HG02938 (cell line): Measurements from ENCODE around the gene SRGAP1.

Experiments used
- ATAC-seq: cut with Tn5 transposase; IDR thresholded peaks from one replicate; pipeline ENCODE4 v1.9.1; 2021; ENCODE audit warnings: mild to moderate bottlenecking, moderate library complexity; ENCODE audit not compliant: unreplicated experiment

The SRGAP1 gene

DNA sequence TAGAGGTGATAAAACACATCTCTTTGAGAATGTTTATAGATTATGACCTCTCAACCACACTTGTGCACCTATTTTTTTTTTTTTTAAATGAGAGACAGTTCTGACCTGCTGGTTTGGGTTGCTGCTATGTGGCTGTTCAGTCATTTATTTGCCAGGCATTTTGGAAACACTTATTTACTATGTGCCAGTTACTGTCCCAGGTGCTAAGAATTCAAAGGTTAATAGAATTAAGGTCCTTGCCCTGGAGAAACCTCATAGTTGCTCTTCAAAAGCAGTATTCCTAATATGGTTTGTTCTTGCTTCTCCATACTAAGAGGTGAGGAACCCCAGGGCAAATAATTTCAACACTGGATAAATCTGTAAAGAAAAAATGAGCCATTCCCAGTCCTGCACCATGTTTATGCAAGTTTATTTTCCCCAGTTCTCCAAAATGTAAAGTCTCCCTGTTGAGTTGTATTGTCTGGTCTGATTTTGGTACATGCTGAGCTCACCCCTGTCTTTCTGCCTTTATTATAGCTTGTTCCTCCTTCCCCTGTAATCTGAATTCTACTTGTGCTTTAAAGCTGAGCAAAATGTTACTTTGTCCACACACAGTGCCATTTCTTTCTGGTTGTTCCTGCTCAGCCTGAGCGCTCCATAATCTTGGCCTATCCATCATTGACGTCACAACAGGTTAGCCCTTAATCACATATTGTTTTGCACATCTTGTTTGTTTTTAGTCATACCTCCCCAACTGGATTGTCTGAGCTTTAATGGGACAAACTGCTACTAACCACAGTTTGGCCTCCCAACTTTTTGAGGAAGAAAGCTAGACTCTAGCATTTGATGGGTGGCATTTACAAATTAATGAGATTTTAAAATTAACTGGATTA, 56.7 kb downstream of the SRGAP1 start:
- no peak for ATAC-seq

GRCh38 chr12:63904653-63905052, 60.2 kb downstream of the SRGAP1 start:
- no peak for ATAC-seq

GRCh38 chr12:63905544-63905943, 61.0 kb downstream of the SRGAP1 start:
- no peak for ATAC-seq

- no peak for ATAC-seq
Observed at GRCh38 chr12:63906876-63907275, 62.4 kb downstream of the SRGAP1 start.

DNA sequence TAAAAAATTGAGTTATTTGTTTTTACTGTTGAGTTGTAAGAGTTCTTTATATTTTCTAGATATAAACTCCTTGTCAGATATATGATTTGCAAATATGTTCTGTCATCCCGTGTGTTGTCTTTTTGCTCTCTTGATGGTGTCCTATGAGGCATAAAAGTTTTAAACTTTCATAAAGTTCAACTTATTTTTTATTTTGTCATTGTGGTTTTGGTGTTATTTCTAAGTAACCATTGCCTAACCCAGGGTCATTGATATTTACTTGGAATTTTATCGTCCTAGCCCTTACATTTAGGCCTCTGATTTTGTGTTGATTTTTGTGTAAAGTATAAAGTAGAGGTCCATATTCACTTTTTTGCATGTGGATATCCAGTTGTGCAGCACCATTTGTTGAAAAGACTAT, 63.1 kb downstream of the SRGAP1 start:
- ATAC-seq, result no peak

- ATAC-seq, result no peak
Observed at GRCh38 chr12:63909746-63910145, 65.2 kb downstream of the SRGAP1 start.

GRCh38 chr12:63911341-63911740, 66.8 kb downstream of the SRGAP1 start:
- no peak for ATAC-seq

GRCh38 chr12:63912651-63913050, 68.2 kb downstream of the SRGAP1 start:
- no peak for ATAC-seq

DNA sequence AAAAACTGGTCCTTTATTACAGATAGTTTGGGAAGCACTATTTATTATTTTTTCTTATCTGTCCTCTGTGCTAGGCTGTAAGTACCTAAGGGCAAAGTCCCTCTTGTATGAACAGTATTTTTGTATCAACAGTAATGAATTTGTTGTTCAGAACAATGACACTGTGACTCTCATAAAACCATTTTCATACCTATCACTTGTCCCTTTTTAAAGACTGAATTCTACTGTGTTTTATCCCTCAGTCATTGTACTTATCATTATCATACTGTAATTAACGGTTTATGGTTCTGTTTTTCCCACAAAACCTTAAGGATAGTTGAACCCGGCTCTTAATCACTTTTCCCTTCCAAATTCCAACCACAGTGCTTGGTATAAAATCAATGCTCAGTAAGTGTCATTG, 69.4 kb downstream of the SRGAP1 start:
- no peak for ATAC-seq

GRCh38 chr12:63915105-63915800, 70.8 kb downstream of the SRGAP1 start:
- no peak for ATAC-seq

DNA sequence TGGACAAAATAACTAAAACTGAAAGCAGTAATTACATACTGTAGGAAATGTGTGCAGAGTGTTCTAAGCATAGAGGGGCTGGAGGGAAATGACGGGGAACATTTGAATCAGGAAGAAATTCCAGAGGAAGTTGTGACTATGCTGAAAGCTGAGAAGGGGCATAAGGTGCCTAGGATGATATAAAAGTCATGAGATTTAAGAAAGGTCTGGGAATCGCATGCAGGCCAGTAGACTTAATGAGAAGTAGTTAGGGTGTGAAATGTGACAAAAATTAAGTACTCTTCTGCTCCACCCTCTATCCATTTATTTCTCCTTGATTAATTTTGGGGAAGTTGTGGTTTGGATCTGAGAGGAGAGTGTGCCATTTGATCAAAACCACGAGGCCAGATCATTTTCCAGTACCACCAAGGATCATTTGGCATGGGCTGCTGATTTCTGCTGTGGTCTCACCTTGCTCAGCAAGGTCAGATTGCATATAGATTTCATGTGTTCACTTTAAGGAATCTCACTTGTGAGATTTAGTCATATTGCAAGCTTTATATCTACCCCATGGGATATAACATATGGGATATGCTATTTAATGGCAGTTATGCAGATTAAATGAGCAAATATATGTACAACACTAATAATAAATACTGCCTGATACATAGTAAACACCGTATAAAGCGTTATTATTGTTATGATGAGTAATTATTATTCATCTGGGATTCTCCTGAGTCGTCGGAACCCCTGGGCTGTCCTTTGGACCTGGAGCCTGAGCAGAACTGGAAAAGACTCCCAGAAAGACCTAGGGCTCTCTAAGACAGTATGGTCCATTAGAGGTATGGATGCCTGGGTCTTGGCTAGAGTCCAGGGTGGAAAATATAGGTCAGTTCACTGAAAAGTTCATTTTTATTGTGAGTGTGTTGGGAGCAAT, 72.3 kb downstream of the SRGAP1 start:
- no peak for ATAC-seq

DNA sequence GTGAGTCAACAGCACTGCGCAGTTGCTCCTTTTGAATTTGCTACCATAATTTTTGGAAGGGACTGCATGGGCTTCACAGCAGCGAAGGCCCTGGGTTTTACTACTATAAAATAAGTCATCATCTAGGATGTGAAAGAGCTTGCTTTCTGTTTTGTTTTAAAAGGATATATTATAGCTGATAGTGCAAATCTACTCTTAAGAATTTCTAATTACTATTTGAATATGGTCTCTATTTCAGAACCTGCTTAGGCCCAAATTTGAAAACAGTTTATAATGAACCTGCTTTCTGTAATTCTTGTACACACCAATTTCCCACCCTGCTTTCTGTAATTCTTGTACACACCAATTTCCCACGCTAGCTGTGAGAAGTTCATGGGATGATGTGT, 73.0 kb downstream of the SRGAP1 start:
- no peak for ATAC-seq

- ATAC-seq, result peak; percentile 63
Observed at GRCh38 chr12:63917864-63918799, 73.6 kb downstream of the SRGAP1 start.

DNA sequence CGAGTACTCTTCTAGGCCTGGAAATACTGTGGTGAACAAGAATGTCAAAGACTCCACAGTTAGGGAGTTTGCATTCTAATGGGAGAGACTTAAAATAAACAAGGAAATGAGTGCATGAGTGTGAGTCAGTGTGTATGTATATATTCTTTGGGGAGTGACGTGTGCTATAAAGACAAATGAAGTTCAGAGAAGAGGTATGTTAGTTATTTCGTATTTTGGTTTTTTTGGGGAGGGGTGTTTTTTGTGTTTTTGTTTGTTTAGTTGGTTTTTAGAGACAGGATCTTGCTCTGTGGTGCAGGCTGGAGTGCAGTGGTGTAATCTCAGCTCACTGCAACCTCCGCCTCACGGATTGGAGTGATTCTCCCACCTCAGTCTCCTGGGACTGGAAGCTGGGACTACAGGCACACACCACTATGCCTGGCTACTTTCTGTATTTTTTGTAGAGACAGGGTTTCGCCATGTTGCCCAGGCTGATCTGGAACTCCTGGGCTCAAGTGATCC, 74.3 kb downstream of the SRGAP1 start:
- no peak for ATAC-seq

DNA sequence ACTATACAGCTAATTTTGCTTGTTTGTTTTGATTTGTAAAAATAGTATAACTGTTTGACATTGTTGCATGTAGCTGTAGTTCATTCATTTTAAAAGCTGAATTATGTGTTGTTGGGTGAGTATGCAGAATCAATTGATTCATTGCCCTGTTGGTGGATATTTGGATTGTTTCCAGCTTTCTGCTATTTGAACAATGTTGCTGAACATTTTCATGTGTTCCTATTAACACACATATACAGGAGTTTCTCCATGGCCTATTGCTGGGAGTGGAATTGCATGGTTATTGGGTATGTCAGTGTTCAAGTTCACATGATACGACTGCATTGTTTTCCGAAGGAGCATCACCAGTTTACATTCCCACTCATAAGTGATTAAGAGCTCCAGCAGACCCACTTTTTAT, 75.3 kb downstream of the SRGAP1 start:
- no peak for ATAC-seq

- no peak for ATAC-seq
Observed at GRCh38 chr12:63921157-63921556, 76.7 kb downstream of the SRGAP1 start.

DNA sequence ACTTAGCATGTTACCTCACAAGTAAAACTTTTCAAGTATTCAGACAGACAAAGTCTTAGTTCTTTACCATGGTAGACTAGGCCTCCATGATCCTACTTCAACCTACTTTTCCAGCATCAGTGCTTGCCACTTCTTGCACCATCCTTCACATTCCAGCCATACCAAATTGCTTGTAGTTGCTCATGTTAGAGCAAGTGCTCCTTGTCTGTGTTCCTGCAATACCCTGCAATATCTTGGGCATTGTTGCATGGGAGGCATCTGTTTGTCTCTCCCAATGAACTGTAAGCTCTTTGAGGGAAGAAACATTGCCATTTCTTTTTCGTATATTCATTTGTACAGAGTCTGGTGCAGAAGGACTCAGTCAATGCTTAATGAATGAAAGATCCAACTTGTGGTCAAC, 78.0 kb downstream of the SRGAP1 start:
- no peak for ATAC-seq

- no peak for ATAC-seq
Observed at GRCh38 chr12:63924781-63925180, 80.3 kb downstream of the SRGAP1 start.

DNA sequence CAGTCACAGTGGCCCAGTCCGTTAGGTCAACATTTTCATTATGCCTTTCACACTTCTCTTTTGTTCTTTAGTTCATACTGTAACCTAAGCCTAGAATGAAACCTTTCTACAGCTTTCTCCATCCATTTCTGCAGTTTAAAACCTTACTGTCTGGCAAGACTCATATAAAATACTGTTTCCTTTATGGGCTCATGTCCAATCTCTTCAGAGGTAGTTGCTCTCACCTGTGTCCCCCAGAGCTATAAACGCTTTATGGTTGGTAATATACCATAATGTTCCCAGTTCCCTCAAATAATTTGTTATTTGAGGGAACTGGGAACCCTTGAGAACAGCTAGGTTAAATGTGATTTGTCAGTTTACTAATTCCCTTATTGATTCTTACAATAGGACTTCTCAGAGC, 83.0 kb downstream of the SRGAP1 start:
- ATAC-seq, result no peak

DNA sequence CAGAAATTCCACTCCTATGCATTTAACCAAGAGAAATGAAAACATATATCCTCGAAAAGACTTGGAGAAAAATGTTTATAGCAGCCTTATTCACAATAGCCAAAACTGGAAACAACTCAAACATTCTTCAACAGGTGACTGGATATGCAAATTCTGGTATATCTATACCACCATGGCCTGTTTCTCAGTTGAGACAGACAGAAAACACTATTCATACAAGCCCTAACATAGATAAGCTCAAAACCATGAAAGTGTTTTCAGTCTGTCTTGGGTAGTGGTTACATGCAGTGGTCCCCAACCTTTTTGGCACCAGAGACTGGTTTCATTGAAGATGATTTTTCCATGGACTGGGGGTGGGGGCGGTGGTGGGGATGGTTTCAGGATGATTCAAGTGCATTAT, 83.8 kb downstream of the SRGAP1 start:
- peak; percentile 93 for ATAC-seq
